Measurements from ENCODE around the gene PID1. TPM values are rescaled to one million over a fixed set of nuclear protein-coding genes. Genes with fewer than 3 reads are reported as not detected.

The PID1 gene
- total and polyA plus RNA-seq, 4 donors = 17.0 to 45.7 (median 30.0) TPM

DNA sequence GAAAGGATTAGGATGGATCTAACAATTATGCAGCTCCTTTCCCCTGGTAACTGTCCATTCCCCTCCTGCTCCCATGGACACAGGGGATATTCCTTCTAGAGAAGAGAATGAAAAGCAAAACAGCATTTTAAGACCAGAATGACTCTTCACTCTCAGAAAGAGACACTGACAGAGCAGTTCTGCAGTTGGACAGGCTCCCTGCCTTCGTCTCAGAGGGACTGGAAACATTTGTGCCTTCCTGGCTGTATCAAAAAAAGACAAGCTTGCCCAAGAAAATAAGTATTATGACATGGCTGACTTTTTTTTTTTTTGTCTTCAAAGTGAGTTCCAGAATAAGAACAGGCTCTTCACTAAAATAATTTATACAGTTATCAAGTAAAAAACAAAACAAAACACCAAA is 9.5 kb downstream of the PID1 start:
- H3K27me3 ChIP-seq (ENCODE audit: control insufficient read depth in 3 of 3, insufficient read depth in 3 of 3, low read length in 2 of 3) = no peaks in the 10 kb centered on the region
- peaks cover 0 to 13% (median 3%) of the 10 kb centered on the region in 5 donors for H3K4me1 ChIP-seq (ENCODE audit: control insufficient read depth in 5 of 5, insufficient read depth in 5 of 5, low read length in 5 of 5)
- WGBS, 2 donors = 52 to 59% methylated on average over 1 of the region's 1 CpG
- no peak overlapping the region for H3K27ac ChIP-seq (ENCODE audit: low read depth in 1 of 2, low read length in 1 of 2)
- H3K4me3 ChIP-seq = no peak overlapping the region
- peaks cover 5 to 9% (median 7%) of the 10 kb centered on the region in 4 donors for H3K9me3 ChIP-seq (ENCODE audit: control insufficient read depth in 4 of 4, insufficient read depth in 3 of 4, low read length in 3 of 4)
- DNase-seq = no peak
- H3K9ac ChIP-seq (ENCODE audit: insufficient read depth in 1 of 2, low read length in 2 of 2) = no peak overlapping the region
- TF ChIP-seq, protein P1, sequence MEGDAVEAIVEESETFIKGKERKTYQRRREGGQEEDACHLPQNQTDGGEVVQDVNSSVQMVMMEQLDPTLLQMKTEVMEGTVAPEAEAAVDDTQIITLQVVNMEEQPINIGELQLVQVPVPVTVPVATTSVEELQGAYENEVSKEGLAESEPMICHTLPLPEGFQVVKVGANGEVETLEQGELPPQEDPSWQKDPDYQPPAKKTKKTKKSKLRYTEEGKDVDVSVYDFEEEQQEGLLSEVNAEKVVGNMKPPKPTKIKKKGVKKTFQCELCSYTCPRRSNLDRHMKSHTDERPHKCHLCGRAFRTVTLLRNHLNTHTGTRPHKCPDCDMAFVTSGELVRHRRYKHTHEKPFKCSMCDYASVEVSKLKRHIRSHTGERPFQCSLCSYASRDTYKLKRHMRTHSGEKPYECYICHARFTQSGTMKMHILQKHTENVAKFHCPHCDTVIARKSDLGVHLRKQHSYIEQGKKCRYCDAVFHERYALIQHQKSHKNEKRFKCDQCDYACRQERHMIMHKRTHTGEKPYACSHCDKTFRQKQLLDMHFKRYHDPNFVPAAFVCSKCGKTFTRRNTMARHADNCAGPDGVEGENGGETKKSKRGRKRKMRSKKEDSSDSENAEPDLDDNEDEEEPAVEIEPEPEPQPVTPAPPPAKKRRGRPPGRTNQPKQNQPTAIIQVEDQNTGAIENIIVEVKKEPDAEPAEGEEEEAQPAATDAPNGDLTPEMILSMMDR (IDR thresholded peaks at IDR 0.05; ENCODE audit: control extremely low read depth, extremely low read depth) = no peak
- ATAC-seq (ENCODE audit: insufficient read depth, low FRiP score) = no peak
- H3K36me3 ChIP-seq (ENCODE audit: control insufficient read depth in 4 of 4, insufficient read depth in 4 of 4, low read length in 4 of 4) = peaks cover 0 to 29% (median 15%) of the 10 kb centered on the region in 4 donors

DNA sequence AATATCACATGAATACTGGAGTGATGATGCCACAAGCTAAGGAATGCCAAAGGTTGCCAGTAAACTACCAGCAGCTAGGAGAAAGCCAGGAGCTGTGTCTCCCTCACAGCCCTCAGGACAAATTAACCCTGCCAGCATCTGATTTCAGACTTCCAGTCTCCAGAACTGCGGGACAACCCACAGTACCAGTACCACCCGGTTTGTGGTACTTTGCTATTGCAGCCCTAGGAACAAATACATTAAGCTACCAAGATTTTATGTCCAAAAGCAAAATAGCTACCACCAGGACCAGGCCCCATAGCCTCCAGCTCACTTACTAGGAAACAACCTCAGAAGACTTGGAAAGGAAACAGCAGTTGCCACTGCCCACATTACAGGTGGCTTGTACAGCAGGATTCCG is 10.0 kb downstream of the PID1 start:
- H3K27me3 ChIP-seq (ENCODE audit: control insufficient read depth in 3 of 3, insufficient read depth in 3 of 3, low read length in 2 of 3) = no peaks in the 10 kb centered on the region
- no peak overlapping the region for H3K9ac ChIP-seq (ENCODE audit: insufficient read depth in 1 of 2, low read length in 2 of 2)
- TF ChIP-seq, protein P1 (IDR thresholded peaks at IDR 0.05; ENCODE audit: control extremely low read depth, extremely low read depth) = no peak
- ATAC-seq (ENCODE audit: insufficient read depth, low FRiP score) = no peak
- H3K4me3 ChIP-seq = no peak overlapping the region
- peaks cover 0 to 29% (median 15%) of the 10 kb centered on the region in 4 donors for H3K36me3 ChIP-seq (ENCODE audit: control insufficient read depth in 4 of 4, insufficient read depth in 4 of 4, low read length in 4 of 4)
- DNase-seq = no peak
- WGBS, 2 donors = 59 to 79% methylated on average over 3 of the region's 3 CpGs
- H3K9me3 ChIP-seq (ENCODE audit: control insufficient read depth in 4 of 4, insufficient read depth in 3 of 4, low read length in 3 of 4) = peaks cover 5 to 9% (median 7%) of the 10 kb centered on the region in 4 donors
- H3K4me1 ChIP-seq (ENCODE audit: control insufficient read depth in 5 of 5, insufficient read depth in 5 of 5, low read length in 5 of 5) = peaks cover 0 to 8% (median 0%) of the 10 kb centered on the region in 5 donors
- no peak overlapping the region for H3K27ac ChIP-seq (ENCODE audit: low read depth in 1 of 2, low read length in 1 of 2)

DNA sequence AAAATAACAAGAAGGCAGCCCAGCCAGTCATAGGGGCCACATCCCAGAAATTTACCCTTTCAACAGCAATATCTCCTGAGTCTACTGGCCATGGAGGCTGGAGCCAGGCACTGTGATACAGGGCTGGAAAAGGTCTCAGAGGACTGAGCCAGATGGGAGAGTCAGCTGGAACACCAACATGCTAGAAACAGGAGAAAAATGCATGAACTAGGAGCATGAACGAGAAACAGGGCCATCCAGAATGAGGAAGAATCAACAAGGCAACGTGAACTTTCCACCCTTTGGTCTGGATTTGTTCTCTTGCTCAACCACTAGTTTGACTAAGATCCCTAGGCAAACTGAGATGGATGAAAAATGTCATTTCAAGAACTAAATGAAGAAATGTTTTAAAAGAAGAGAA is 13.1 kb downstream of the PID1 start:
- TF ChIP-seq, protein P1 (IDR thresholded peaks at IDR 0.05; ENCODE audit: control extremely low read depth, extremely low read depth) = no peak
- Histone ChIP-seq H3K9me3 (ENCODE audit: control insufficient read depth in 4 of 4, insufficient read depth in 3 of 4, low read length in 3 of 4) (peaks cover 5 to 9% (median 7%) of the 10 kb centered on the region in 4 donors), H3K4me1 (ENCODE audit: control insufficient read depth in 5 of 5, insufficient read depth in 5 of 5, low read length in 5 of 5) (peaks cover 0 to 4% (median 0%) of the 10 kb centered on the region in 5 donors), H3K4me3 (no peak overlapping the region), H3K36me3 (ENCODE audit: control insufficient read depth in 4 of 4, insufficient read depth in 4 of 4, low read length in 4 of 4) (peaks cover 0 to 29% (median 14%) of the 10 kb centered on the region in 4 donors), H3K27me3 (ENCODE audit: control insufficient read depth in 3 of 3, insufficient read depth in 3 of 3, low read length in 2 of 3) (no peaks in the 10 kb centered on the region), H3K27ac (ENCODE audit: low read depth in 1 of 2, low read length in 1 of 2) (no peak overlapping the region), H3K9ac (ENCODE audit: insufficient read depth in 1 of 2, low read length in 2 of 2) (no peak overlapping the region)
- 48 to 57% methylated on average over 2 of the region's 2 CpGs for WGBS, 2 donors
- ATAC-seq (ENCODE audit: insufficient read depth, low FRiP score) (no peak), DNase-seq (peak in 2 of 3 donors; percentile 15 to 38)

DNA sequence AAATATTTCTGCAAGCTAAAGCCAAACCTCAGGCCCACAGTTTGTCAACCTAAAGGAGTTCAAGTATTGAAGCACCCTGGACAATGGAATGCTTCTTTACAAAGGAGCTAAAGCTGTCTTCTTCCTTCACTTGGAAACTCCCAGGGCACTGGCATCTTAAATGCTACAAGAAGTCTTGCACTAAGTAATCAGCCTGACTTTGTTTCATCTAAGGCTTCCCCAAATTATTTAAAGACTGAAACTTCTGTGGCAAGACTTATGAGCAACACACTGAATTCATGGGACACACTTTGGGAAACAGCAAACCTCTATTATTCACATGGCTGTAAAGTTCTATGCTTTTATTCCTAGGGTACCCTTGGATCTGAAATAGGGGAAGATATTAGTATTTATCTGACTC is 14.7 kb downstream of the PID1 start:
- no peaks in the 10 kb centered on the region for H3K27me3 ChIP-seq (ENCODE audit: control insufficient read depth in 3 of 3, insufficient read depth in 3 of 3, low read length in 2 of 3)
- TF ChIP-seq, protein P1 (IDR thresholded peaks at IDR 0.05; ENCODE audit: control extremely low read depth, extremely low read depth) = no peak
- ATAC-seq (ENCODE audit: insufficient read depth, low FRiP score) = no peak

More for the DNA sequence above, 14.7 kb downstream of the PID1 start:
- H3K4me3 ChIP-seq = no peak overlapping the region
- H3K9me3 ChIP-seq (ENCODE audit: control insufficient read depth in 4 of 4, insufficient read depth in 3 of 4, low read length in 3 of 4) = peaks cover 4 to 6% (median 6%) of the 10 kb centered on the region in 4 donors
- no peak overlapping the region for H3K9ac ChIP-seq (ENCODE audit: insufficient read depth in 1 of 2, low read length in 2 of 2)
- peaks cover 0 to 19% (median 7%) of the 10 kb centered on the region in 4 donors for H3K36me3 ChIP-seq (ENCODE audit: control insufficient read depth in 4 of 4, insufficient read depth in 4 of 4, low read length in 4 of 4)
- peaks cover 0 to 9% (median 3%) of the 10 kb centered on the region in 5 donors for H3K4me1 ChIP-seq (ENCODE audit: control insufficient read depth in 5 of 5, insufficient read depth in 5 of 5, low read length in 5 of 5)
- H3K27ac ChIP-seq (ENCODE audit: low read depth in 1 of 2, low read length in 1 of 2) = no peak overlapping the region
- DNase-seq = no peak
